Kidney (tissue), 14 donors: ENCODE data around the gene CHAD. TPM values are rescaled to one million over a fixed set of nuclear protein-coding genes. Genes with fewer than 3 reads are reported as not detected.

Source experiments
- DNase-seq, 5 donors: peaks; one replicate each; pipeline ENCODE4 v3.0.0-alpha.2; 2013 to 2020
- FAIRE-seq: peaks from 2 replicates; lab custom pipeline; 2012; peaks lifted over from hg19 to GRCh38; lab: Jason Lieb, UNC
- H3K27ac ChIP-seq, 2 donors: one replicate each; pipeline ENCODE4 v1.7.0; 2013; ENCODE audit warnings: low read depth in 2 of 2, low read length in 2 of 2, inconsistent platforms in 1 of 2
- H3K27me3 ChIP-seq: one replicate; pipeline ENCODE4 v1.7.1; 2013; ENCODE audit warnings: low read length, inconsistent platforms; ENCODE audit not compliant: control insufficient read depth, insufficient read depth
- H3K36me3 ChIP-seq, 3 donors: one replicate each; pipeline versions ENCODE4 v1.7.0 to v1.7.1; 2013; ENCODE audit warnings: low read length in 3 of 3, control low read depth in 1 of 3, inconsistent platforms in 1 of 3; ENCODE audit not compliant: insufficient read depth in 3 of 3, control insufficient read depth in 2 of 3
- H3K4me1 ChIP-seq, 3 donors: one replicate each; pipeline versions ENCODE4 v1.7.0 to v1.7.1; 2013; ENCODE audit warnings: low read length in 3 of 3, inconsistent platforms in 1 of 3, low read depth in 1 of 3; ENCODE audit not compliant: control insufficient read depth in 2 of 3, insufficient read depth in 2 of 3
- H3K4me3 ChIP-seq, 3 donors: one replicate each; pipeline versions ENCODE4 v1.7.0 to v1.8.1; 2013; ENCODE audit warnings: low read length in 3 of 3, control low read depth in 1 of 3, inconsistent platforms in 1 of 3
- H3K9ac ChIP-seq, 3 donors: one replicate each; pipeline versions ENCODE4 v1.7.0 to v1.7.1; 2013; ENCODE audit warnings: low read length in 3 of 3, control low read depth in 1 of 3, inconsistent platforms in 1 of 3
- H3K9me3 ChIP-seq, 3 donors: one replicate each; pipeline versions ENCODE4 v1.7.0 to v1.7.1; 2013; ENCODE audit warnings: low read length in 3 of 3, control low read depth in 1 of 3, inconsistent platforms in 1 of 3; ENCODE audit not compliant: control insufficient read depth in 2 of 3, insufficient read depth in 1 of 3
- intact Hi-C: fragments of 100-400 bp; cut with DNase I; formaldehyde crosslinking; loops from one replicate; pipeline ENCODE4 v1.11.1; 2022
- polyA plus RNA-seq: library from polyadenylated mRNA; stranded (reverse); fragments of 350-450 nt; fragmentation: Illumina TruSeq; extraction: RNeasy Lipid Tissue Mini Kit (QIAGEN cat#74804); gene quantifications from one replicate; pipeline ENCODE4 v1.2.3, GENCODE V29; 2014; ENCODE audit warnings: low read depth, low replicate concordance; ENCODE audit not compliant: insufficient read depth
- total RNA-seq: library from RNA; stranded (reverse); fragmentation: NEBNext Ultra II Directional; extraction: Animal tissue kit (Norgen Biotek cat#: 25700); gene quantifications from one replicate; pipeline ENCODE4 v1.2.1, GENCODE V29; 2021
- TF ChIP-seq, protein P1 (sequence below): IDR thresholded peaks from 3 replicates; pipeline ENCODE4 v1.5.1; 2012; ENCODE audit warnings: mild to moderate bottlenecking, moderate library complexity, borderline replicate concordance; ENCODE audit not compliant: insufficient read depth; ENCODE audit errors: extremely low read depth
- donor health status: control.
- donor health status: control.
- donor health status: control.
- donor health status: control.
- donor health status: control.
- donor health status: DM: yes; HTN: yes; CAD: no.
- donor health status: Normal renal cell carcinoma (clear cell type).

CHAD gene
- total and polyA plus RNA-seq, 2 donors from 2014 or later = 0.22 to 0.43 TPM

DNA sequence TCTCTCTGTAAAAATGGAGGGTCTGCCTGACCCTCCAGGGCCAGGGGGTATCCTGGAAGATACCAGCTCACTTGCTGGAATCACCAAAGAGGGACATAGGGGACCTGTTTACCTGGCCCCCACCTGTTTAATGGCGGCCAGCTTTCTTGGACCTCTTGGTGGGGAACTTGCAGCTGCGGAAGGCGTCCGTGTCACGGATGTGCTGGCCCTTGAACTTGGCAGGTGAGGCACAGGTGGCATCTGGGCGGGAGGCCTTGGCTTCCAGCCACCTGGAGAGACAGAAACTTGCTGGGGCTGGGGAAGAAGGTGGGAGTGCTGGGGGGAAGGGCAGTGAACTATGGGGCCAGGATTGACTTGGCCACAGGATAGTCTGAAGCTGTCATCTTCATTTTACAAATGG is 3.5 kb downstream of the CHAD start:
- Histone ChIP-seq H3K4me1 (peaks cover 0 to 8% (median 5%) of the 10 kb centered on the region in 3 donors), H3K4me3 (no peak overlapping the region), H3K27ac (no peak overlapping the region), H3K9ac (no peak overlapping the region), H3K27me3 (no peaks in the 10 kb centered on the region), H3K9me3 (no peaks in the 10 kb centered on the region), H3K36me3 (peaks cover 0 to 23% (median 8%) of the 10 kb centered on the region in 3 donors)
- intact Hi-C loops = no loop called here
- no peak for FAIRE-seq
- no peak for DNase-seq
- TF ChIP-seq, protein P1, sequence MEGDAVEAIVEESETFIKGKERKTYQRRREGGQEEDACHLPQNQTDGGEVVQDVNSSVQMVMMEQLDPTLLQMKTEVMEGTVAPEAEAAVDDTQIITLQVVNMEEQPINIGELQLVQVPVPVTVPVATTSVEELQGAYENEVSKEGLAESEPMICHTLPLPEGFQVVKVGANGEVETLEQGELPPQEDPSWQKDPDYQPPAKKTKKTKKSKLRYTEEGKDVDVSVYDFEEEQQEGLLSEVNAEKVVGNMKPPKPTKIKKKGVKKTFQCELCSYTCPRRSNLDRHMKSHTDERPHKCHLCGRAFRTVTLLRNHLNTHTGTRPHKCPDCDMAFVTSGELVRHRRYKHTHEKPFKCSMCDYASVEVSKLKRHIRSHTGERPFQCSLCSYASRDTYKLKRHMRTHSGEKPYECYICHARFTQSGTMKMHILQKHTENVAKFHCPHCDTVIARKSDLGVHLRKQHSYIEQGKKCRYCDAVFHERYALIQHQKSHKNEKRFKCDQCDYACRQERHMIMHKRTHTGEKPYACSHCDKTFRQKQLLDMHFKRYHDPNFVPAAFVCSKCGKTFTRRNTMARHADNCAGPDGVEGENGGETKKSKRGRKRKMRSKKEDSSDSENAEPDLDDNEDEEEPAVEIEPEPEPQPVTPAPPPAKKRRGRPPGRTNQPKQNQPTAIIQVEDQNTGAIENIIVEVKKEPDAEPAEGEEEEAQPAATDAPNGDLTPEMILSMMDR = no peak

DNA sequence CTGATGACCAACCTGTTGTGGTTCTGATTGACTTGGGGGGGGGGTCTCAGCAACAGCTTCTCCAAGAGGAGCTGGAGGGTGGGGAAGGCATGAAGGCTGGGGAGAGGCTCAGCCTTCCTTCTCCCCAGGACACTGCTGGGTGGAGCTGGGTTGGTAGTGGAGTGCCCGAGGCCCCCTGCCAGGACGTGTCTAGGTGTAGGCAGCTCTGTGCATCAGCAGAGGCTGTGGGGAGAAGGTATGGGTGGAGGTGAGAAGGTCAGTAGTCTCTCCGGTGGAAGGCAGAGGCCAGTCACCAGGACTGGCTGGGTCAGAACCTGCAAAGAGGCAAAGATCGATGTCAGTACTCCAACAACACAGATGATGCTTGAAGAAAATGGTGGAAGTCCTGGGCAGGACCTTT is 3.9 kb downstream of the CHAD start:
- H3K9me3 ChIP-seq = no peaks in the 10 kb centered on the region

DNA sequence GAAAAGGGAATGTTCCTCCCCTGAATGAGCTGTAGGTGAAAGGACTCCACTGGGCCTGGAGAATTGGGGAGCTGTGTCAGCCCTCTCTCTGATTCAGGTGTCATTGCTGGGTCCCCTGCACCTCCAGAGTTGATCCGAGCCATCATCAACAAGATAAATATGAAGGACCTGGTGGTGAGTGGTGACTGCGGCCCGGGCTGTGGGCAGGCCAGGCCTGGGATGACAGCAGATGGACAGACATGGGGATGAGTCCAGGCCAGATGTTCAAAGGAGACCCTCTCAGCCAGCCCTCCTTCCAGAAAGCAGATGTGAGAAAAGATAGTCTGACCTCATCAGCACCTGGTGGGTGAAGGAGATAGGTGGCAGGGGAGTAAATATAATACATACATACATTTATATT is 4.6 kb downstream of the CHAD start:
- H3K9me3 ChIP-seq = no peaks in the 10 kb centered on the region
- no peak overlapping the region for H3K4me3 ChIP-seq
- H3K9ac ChIP-seq = no peak overlapping the region
- FAIRE-seq = no peak
- TF ChIP-seq, protein P1 = no peak
- H3K27ac ChIP-seq = no peak overlapping the region
- no peak for DNase-seq
- H3K36me3 ChIP-seq = peaks cover 0 to 23% (median 9%) of the 10 kb centered on the region in 3 donors
- intact Hi-C loops = no loop called here
- peaks cover 0 to 6% (median 5%) of the 10 kb centered on the region in 3 donors for H3K4me1 ChIP-seq
- no peaks in the 10 kb centered on the region for H3K27me3 ChIP-seq

More for the DNA sequence above, 3.9 kb downstream of the CHAD start:
- H3K4me1 ChIP-seq = peaks cover 0 to 6% (median 5%) of the 10 kb centered on the region in 3 donors
- no peak overlapping the region for H3K4me3 ChIP-seq
- intact Hi-C loops = no loop called here
- FAIRE-seq (no peak), DNase-seq (no peak)
- TF ChIP-seq, protein P1 = no peak
- peaks cover 0 to 23% (median 9%) of the 10 kb centered on the region in 3 donors for H3K36me3 ChIP-seq
- no peaks in the 10 kb centered on the region for H3K27me3 ChIP-seq
- no peak overlapping the region for H3K27ac ChIP-seq
- no peak overlapping the region for H3K9ac ChIP-seq

DNA sequence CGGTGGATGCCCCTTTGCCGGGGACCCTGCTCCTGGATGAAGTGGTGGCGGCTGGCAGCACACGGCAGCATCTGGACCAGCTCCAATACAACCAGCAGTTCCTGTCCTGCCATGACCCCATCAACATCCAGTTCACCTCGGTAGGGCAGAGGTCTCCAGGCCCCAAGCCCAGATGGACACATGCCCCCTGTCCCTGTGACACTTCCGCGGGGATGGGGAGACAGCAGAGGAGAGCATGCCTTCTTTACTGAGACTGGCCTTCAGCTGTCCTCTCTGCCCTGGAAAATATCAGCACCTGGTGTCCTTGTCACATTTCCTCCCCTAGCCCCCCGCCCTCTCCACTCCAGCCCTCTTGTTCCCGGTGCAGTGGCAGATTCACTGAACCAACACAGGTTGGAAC is 6.2 kb downstream of the CHAD start:
- Histone ChIP-seq H3K4me1 (peaks cover 0 to 6% (median 5%) of the 10 kb centered on the region in 3 donors), H3K27me3 (no peaks in the 10 kb centered on the region), H3K27ac (no peak overlapping the region), H3K4me3 (no peak overlapping the region), H3K9ac (no peak overlapping the region), H3K9me3 (no peaks in the 10 kb centered on the region), H3K36me3 (peaks cover 0 to 23% (median 9%) of the 10 kb centered on the region in 3 donors)
- FAIRE-seq (no peak), DNase-seq (no peak)
- intact Hi-C loops = no loop called here
- TF ChIP-seq, protein P1 = no peak
